ENCODE results near the gene CDH8. TPM values are rescaled to one million over a fixed set of nuclear protein-coding genes. Genes with fewer than 3 reads are reported as not detected.

CDH8 gene
- total RNA-seq, 1 donor from 2014 or later, result not detected

DNA sequence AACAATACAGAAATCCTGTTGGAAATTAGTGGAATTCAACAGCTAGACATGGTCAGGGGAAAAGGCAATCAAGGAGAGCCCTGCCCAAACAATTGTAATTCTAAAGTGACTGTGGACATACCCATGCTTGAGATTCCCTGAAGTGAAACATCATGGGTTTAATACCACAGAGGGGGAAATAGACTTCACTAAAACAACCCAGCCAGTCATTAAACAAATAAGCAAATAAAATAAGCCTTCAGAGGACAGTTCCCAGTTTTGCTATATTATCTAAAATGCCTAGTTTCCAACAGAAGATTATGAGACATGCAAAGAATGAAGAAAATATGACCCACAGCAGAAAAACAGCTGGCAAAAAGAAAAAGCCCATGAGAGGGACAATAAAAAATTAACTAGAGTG is 376.3 kb downstream of the CDH8 start:
- Histone ChIP-seq H3K9me3 (no peaks in the 10 kb centered on the region), H3K36me3 (no peaks in the 10 kb centered on the region), H3K27me3 (no peaks in the 10 kb centered on the region), H3K4me1 (no peaks in the 10 kb centered on the region), H3K27ac (no peak overlapping the region), H3K4me3 (no peak overlapping the region)
- TF ChIP-seq, protein P1, sequence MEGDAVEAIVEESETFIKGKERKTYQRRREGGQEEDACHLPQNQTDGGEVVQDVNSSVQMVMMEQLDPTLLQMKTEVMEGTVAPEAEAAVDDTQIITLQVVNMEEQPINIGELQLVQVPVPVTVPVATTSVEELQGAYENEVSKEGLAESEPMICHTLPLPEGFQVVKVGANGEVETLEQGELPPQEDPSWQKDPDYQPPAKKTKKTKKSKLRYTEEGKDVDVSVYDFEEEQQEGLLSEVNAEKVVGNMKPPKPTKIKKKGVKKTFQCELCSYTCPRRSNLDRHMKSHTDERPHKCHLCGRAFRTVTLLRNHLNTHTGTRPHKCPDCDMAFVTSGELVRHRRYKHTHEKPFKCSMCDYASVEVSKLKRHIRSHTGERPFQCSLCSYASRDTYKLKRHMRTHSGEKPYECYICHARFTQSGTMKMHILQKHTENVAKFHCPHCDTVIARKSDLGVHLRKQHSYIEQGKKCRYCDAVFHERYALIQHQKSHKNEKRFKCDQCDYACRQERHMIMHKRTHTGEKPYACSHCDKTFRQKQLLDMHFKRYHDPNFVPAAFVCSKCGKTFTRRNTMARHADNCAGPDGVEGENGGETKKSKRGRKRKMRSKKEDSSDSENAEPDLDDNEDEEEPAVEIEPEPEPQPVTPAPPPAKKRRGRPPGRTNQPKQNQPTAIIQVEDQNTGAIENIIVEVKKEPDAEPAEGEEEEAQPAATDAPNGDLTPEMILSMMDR (IDR thresholded peaks at IDR 0.05), result no peak
- intact Hi-C loops (cut with DNase I), result no loop called here
- no peak for DNase-seq (ENCODE audit: low spot score in 2 of 2)

GRCh38 chr16:61654962-61655361 is 381.3 kb downstream of the CDH8 start:
- no peak for DNase-seq (ENCODE audit: low spot score in 2 of 2)

DNA sequence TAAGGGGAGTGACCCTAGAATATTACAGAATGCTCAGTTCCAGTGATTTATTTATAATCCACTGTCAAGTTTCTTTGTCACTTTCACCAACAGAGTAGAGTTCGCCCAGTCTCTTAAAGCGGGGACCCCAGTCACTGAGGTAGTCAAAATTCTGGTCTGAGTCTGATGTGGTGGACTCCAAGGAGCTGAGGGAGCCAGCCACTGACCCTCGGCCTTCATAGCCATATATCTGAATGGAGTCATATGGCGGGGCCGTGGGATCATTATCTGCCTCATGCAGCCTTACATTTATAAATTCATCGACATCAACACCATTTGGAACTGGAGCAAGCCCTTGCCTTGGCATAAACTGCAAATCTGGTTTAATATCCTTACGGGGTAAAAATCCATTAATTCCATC is 382.7 kb downstream of the CDH8 start:
- DNase-seq (ENCODE audit: low spot score in 2 of 2), result no peak
- Histone ChIP-seq H3K27ac (no peak overlapping the region), H3K4me1 (no peaks in the 10 kb centered on the region), H3K9me3 (no peaks in the 10 kb centered on the region), H3K4me3 (no peak overlapping the region), H3K36me3 (no peaks in the 10 kb centered on the region), H3K27me3 (no peaks in the 10 kb centered on the region)
- TF ChIP-seq, protein P1 (IDR thresholded peaks at IDR 0.05), result no peak
- intact Hi-C loops (cut with DNase I), result no loop called here

More at GRCh38 chr16:61654962-61655361, 381.3 kb downstream of the CDH8 start:
- H3K36me3 ChIP-seq, result no peaks in the 10 kb centered on the region
- H3K9me3 ChIP-seq, result no peaks in the 10 kb centered on the region
- H3K27ac ChIP-seq, result no peak overlapping the region
- TF ChIP-seq, protein P1 (IDR thresholded peaks at IDR 0.05), result no peak
- H3K4me1 ChIP-seq, result no peaks in the 10 kb centered on the region
- no peak overlapping the region for H3K4me3 ChIP-seq
- no peaks in the 10 kb centered on the region for H3K27me3 ChIP-seq
- intact Hi-C loops (cut with DNase I), result no loop called here

DNA sequence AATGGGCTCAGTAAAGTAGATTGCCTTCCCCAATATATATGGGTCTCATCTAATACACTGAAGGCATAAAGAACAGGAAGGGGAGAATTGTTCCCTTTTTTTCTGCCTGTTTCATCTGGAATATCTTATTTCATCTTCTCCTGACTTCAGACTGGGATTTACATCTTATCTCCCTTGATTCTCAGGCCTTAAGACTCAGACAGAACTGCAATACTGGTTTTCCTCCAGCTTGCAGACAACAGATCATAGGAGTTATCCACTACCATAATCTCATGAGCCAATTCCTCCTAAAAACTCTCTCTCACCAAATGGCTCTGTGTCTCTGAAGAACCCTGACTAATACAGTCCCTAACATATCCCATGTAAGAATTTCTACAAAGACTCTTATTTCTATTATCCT is 390.7 kb downstream of the CDH8 start:
- intact Hi-C loops (cut with DNase I), result no loop called here
- no peak for DNase-seq (ENCODE audit: low spot score in 2 of 2)
- H3K4me1 ChIP-seq, result no peaks in the 10 kb centered on the region
- H3K27ac ChIP-seq, result no peak overlapping the region
- H3K36me3 ChIP-seq, result no peaks in the 10 kb centered on the region
- H3K9me3 ChIP-seq, result no peaks in the 10 kb centered on the region
- no peaks in the 10 kb centered on the region for H3K27me3 ChIP-seq
- no peak overlapping the region for H3K4me3 ChIP-seq
- TF ChIP-seq, protein P1 (IDR thresholded peaks at IDR 0.05), result no peak

DNA sequence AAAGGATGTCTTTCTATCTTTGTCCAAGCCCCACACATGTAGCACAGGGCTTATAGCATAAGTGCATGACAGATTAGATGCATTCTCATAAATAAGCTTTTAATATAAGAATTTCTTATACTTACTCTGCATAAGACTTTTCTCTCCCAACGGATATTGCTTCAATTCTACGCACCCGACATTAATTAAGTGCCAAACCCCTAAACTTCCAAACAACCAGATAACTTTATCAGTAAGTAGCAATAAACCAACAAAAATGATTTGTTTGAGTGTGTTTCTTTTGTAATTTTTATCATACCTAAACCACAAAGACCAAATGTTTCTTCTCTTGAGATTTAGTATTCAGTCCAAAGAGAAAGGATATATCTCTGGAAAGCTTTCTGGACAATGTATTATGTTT is 391.5 kb downstream of the CDH8 start:
- TF ChIP-seq, protein P1 (IDR thresholded peaks at IDR 0.05), result no peak
- no peaks in the 10 kb centered on the region for H3K36me3 ChIP-seq
- no peak for DNase-seq (ENCODE audit: low spot score in 2 of 2)
- no peaks in the 10 kb centered on the region for H3K27me3 ChIP-seq
- no peaks in the 10 kb centered on the region for H3K9me3 ChIP-seq
- no peak overlapping the region for H3K27ac ChIP-seq
- intact Hi-C loops (cut with DNase I), result no loop called here
- no peaks in the 10 kb centered on the region for H3K4me1 ChIP-seq
- H3K4me3 ChIP-seq, result no peak overlapping the region

DNA sequence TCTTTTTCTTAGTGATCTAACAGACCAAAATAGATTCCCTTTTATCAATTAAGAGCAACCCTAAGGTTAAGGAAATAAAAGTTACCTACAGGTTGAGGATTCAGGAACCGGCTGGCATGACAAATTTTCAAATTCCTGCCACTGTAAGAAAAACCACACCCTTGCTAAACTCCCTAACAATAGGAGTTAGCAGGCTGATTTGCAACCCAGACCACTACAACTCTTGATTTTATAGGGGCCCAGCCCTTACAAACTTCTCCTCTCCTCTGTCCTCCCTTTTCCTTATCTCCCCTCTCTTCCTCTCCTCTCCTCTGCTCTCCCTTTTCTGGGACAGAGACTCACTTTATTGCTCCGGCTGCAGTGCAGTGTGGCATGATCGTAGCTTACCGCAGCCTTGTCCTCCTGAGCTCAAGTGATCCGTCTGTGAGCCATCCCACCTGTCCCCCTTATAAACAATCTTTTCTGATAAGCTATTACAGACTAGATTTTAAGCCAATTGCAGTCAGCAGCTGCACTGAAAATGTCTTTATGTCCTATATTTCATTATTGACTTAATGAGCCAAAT is 418.9 kb downstream of the CDH8 start:
- intact Hi-C loops (cut with DNase I), result no loop called here
- H3K36me3 ChIP-seq, result no peaks in the 10 kb centered on the region
- no peak overlapping the region for H3K27ac ChIP-seq
- H3K4me1 ChIP-seq, result no peaks in the 10 kb centered on the region
- no peaks in the 10 kb centered on the region for H3K27me3 ChIP-seq
- H3K9me3 ChIP-seq, result no peaks in the 10 kb centered on the region
- no peak overlapping the region for H3K4me3 ChIP-seq
- TF ChIP-seq, protein P1 (IDR thresholded peaks at IDR 0.05), result no peak
- no peak for DNase-seq (ENCODE audit: low spot score in 2 of 2)

Measured in ascending aorta (tissue), 2 donors.